ENCODE results near the gene ANTXRL. TPM values are rescaled to one million over a fixed set of nuclear protein-coding genes. Genes with fewer than 3 reads are reported as not detected.
"Not testable (repeated sequence)": the region's sequence is repeated elsewhere in the genome, so short reads cannot be mapped to it uniquely, and the experiment has no call there.

ANTXRL gene
- total RNA-seq, 3 donors from 2014 or later = not detected

DNA sequence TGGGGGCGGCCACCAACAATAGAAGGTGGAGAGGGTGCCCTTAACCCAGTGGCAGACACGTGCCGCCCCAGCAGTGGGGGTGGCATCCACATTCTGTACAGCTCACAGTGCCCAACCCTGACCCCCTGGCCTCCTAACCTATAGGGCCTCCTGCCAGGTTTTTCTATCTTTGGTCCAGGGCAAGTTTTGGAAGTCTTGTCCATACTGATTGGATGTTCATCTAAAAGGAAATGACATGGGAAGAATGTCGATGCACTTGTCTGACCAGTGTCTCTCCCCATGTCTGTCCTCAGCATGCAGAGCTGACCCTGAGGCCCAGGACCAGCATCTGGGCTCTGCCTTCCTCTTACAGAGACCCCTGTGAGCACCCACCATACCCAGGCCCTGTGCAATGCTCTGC lies 32.3 kb upstream of the ANTXRL start:
- Histone ChIP-seq H3K36me3 (ENCODE audit: low read depth) (no peaks in the 10 kb centered on the region), H3K9me3 (no peaks in the 10 kb centered on the region), H3K4me3 (no peak overlapping the region), H3K4me1 (ENCODE audit: low read depth) (no peaks in the 10 kb centered on the region)
- intact Hi-C loops (cut with DNase I, micrococcal nuclease) = no loop called here
- TF ChIP-seq, protein P1, sequence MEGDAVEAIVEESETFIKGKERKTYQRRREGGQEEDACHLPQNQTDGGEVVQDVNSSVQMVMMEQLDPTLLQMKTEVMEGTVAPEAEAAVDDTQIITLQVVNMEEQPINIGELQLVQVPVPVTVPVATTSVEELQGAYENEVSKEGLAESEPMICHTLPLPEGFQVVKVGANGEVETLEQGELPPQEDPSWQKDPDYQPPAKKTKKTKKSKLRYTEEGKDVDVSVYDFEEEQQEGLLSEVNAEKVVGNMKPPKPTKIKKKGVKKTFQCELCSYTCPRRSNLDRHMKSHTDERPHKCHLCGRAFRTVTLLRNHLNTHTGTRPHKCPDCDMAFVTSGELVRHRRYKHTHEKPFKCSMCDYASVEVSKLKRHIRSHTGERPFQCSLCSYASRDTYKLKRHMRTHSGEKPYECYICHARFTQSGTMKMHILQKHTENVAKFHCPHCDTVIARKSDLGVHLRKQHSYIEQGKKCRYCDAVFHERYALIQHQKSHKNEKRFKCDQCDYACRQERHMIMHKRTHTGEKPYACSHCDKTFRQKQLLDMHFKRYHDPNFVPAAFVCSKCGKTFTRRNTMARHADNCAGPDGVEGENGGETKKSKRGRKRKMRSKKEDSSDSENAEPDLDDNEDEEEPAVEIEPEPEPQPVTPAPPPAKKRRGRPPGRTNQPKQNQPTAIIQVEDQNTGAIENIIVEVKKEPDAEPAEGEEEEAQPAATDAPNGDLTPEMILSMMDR (IDR thresholded peaks at IDR 0.05) = no peak
- no peak for DNase-seq
- no peak for ATAC-seq

GRCh38 chr10:46255210-46255609 lies 31.6 kb upstream of the ANTXRL start:
- H3K4me1 ChIP-seq (ENCODE audit: low read depth); DNase-seq; intact Hi-C loops (cut with DNase I, micrococcal nuclease); H3K4me3 ChIP-seq; H3K9me3 ChIP-seq; H3K36me3 ChIP-seq (ENCODE audit: low read depth); ATAC-seq: not testable (repeated sequence)

DNA sequence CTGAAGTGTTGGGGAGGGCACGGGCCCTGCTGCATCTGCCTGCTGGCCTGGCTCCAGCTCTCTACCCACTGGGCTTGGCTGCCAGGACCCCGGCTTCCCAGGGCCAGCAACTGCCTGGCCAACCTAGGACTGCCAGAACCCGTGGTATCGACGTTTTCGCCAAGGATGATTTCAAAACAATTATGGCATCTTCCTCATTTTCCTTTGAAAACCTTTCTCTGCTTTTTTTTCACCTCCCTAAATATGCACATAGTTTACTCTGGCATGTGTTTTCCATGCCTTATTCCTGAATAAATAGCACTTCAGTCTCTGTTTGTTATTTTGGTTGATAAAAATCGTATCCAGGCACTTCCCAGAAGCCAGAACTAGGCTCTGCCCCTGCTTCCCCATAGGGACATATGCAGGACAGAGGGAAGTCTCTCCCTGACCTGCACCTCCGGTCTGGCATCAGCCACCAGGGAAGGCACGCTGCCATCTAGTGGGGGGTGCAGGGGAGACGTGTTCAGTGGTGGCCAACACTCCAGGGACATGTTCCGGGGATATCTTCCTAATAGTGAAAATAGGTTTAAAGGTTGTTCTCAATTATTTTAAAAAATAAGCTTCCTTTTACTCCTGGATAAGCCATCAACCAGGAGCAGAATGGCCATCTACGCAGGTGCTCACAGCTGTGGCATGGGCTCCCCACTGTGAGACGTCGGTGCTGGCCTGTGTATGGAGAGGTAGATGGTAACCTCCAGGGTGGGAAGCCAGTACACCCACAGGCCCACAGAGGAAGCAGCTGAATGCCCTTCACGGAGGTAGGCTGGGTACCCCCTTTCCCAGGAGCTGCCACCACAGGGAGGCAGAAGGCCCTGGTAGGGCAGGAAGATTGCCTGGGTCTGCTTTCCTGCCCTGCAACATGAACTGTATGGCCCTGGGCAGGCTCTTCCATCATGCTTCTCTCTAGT lies 30.7 kb upstream of the ANTXRL start:
- H3K36me3 ChIP-seq (ENCODE audit: low read depth) = no peaks in the 10 kb centered on the region
- DNase-seq (peak; percentile 63 to 83 (median 83)), ATAC-seq (peak; percentile 94)
- H3K4me1 ChIP-seq (ENCODE audit: low read depth) = no peaks in the 10 kb centered on the region
- H3K9me3 ChIP-seq = no peaks in the 10 kb centered on the region
- intact Hi-C loops (cut with DNase I, micrococcal nuclease) = no loop called here
- no peak overlapping the region for H3K4me3 ChIP-seq
- TF ChIP-seq, protein P1 (IDR thresholded peaks at IDR 0.05) = peak; percentile 42

- DNase-seq (no peak), ATAC-seq (no peak)
- H3K4me1 ChIP-seq (ENCODE audit: low read depth) = no peaks in the 10 kb centered on the region
- no peaks in the 10 kb centered on the region for H3K9me3 ChIP-seq
- TF ChIP-seq, protein P1 (IDR thresholded peaks at IDR 0.05) = no peak
- H3K4me3 ChIP-seq = no peak overlapping the region
- no peaks in the 10 kb centered on the region for H3K36me3 ChIP-seq (ENCODE audit: low read depth)
- intact Hi-C loops (cut with DNase I, micrococcal nuclease) = no loop called here
Observed at GRCh38 chr10:46257099-46257498, 29.7 kb upstream of the ANTXRL start.

DNA sequence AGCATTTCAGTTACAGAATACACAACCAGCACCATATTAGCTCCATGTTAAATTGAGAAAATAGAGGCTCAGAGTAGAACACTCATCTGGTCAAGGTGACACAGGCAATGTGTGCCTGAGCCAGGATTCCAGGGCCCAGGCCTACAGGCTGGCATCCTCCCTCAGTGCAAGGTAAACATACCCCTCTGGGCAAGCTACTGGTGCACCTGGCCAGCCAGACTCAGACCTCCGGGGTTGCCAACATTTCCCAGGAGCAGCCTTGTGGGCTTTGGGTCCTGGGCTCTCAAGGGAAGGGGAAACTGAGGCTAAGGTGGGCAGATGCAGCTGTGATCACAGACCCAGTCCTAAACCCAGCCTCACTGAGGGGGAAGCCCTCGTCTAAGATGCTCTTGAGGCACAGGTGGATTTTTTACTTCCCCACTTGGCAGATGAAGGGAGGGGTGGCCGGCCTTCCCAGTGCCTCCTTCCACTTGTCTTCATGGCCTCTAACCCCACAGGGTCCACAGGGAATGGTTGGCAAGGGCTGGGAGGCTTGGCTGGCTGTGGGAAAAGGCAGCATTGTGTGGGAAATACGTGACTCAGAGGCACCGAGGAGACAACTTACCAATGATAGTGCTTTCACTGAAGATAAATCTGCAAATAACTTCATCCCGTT lies 23.8 kb upstream of the ANTXRL start:
- H3K9me3 ChIP-seq; intact Hi-C loops (cut with DNase I, micrococcal nuclease); ATAC-seq; H3K4me3 ChIP-seq; H3K4me1 ChIP-seq (ENCODE audit: low read depth); H3K36me3 ChIP-seq (ENCODE audit: low read depth): not testable (repeated sequence)
- peak in 1 of 3 donors; percentile 5 for DNase-seq

DNA sequence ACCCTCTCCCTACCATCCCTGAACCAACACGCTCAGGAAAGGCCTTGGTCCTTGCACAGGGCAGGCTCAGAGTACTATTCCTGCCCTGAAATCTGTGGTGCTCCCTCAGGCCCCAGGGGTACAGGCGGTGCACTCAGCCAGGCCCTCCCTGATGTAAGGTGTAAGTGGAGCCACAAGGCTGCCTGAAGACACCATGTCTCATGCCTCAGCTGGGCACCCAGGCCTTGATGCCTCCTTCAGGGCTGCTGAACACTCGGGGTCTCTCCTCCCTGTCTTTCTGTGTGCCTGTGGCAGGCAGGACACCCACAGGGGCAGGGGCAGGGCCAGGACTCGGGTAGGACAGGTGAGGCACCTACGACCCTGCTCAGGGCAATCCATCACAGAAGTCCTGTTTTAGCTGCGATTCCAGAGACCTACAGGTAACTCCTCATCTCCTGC lies 22.9 kb upstream of the ANTXRL start:
- Histone ChIP-seq H3K4me1 (ENCODE audit: low read depth) (no peaks in the 10 kb centered on the region), H3K4me3 (no peak overlapping the region), H3K36me3 (ENCODE audit: low read depth) (no peaks in the 10 kb centered on the region), H3K9me3 (no peaks in the 10 kb centered on the region)
- ATAC-seq (no peak), DNase-seq (peak in 2 of 3 donors; percentile 0 to 15)
- TF ChIP-seq, protein P1 (IDR thresholded peaks at IDR 0.05) = no peak
- intact Hi-C loops (cut with DNase I, micrococcal nuclease) = no loop called here

All from mucosa of descending colon (tissue), 3 donors.